Mucosa of rectum (tissue), 2 donors: ENCODE results near the gene TYRO3.
"Not testable (repeated sequence)": the region's sequence is repeated elsewhere in the genome, so short reads cannot be mapped to it uniquely, and the experiment has no call there.

Experiments used
- H3K27ac ChIP-seq, 2 donors: one replicate each; pipeline ENCODE4 v1.7.0; 2013; ENCODE audit warnings: inconsistent platforms in 2 of 2, low read depth in 2 of 2, low read length in 2 of 2
- H3K27me3 ChIP-seq, 2 donors: one replicate each; pipeline ENCODE4 v1.7.0; 2013; ENCODE audit warnings: low read length in 2 of 2; ENCODE audit not compliant: control insufficient read depth in 2 of 2, insufficient read depth in 2 of 2
- H3K36me3 ChIP-seq, 2 donors: one replicate each; pipeline ENCODE4 v1.7.0; 2013; ENCODE audit warnings: low read length in 2 of 2; ENCODE audit not compliant: control insufficient read depth in 2 of 2, insufficient read depth in 2 of 2
- H3K4me1 ChIP-seq, 2 donors: one replicate each; pipeline ENCODE4 v1.7.0; 2013; ENCODE audit warnings: low read length in 2 of 2, mild to moderate bottlenecking in 1 of 2; ENCODE audit not compliant: control insufficient read depth in 2 of 2, insufficient read depth in 2 of 2
- H3K4me3 ChIP-seq, 2 donors: one replicate each; pipeline ENCODE4 v1.7.0; 2013; ENCODE audit warnings: low read length in 2 of 2
- H3K9ac ChIP-seq, 2 donors: one replicate each; pipeline ENCODE4 v1.7.0; 2013; ENCODE audit warnings: low read length in 2 of 2, low read depth in 1 of 2, mild to moderate bottlenecking in 1 of 2
- H3K9me3 ChIP-seq, 2 donors: one replicate each; pipeline ENCODE4 v1.7.0; 2013; ENCODE audit warnings: low read length in 2 of 2; ENCODE audit not compliant: control insufficient read depth in 2 of 2
- donor health status: healthy.
- donor health status: Normal muscosa, but diverticular disease.

The TYRO3 gene

GRCh38 chr15:41562784-41563198, 3.8 kb downstream of the TYRO3 start:
- Histone ChIP-seq H3K4me1 (peaks cover 8 to 15% of the 10 kb centered on the region in 2 donors), H3K9me3 (no peaks in the 10 kb centered on the region), H3K9ac (no peak overlapping the region), H3K36me3 (no peaks in the 10 kb centered on the region), H3K27ac (no peak overlapping the region), H3K4me3 (no peak overlapping the region), H3K27me3 (peaks cover 4 to 9% of the 10 kb centered on the region in 2 donors)

GRCh38 chr15:41564286-41564959, 5.4 kb downstream of the TYRO3 start:
- Histone ChIP-seq H3K36me3 (no peaks in the 10 kb centered on the region), H3K4me3 (no peak overlapping the region), H3K27me3 (peaks cover 4 to 9% of the 10 kb centered on the region in 2 donors), H3K9me3 (no peaks in the 10 kb centered on the region), H3K27ac (no peak overlapping the region), H3K9ac (no peak overlapping the region), H3K4me1 (peaks cover 4 to 7% of the 10 kb centered on the region in 2 donors)

- no peak overlapping the region for H3K9ac ChIP-seq
- no peak overlapping the region for H3K4me3 ChIP-seq
- H3K4me1 ChIP-seq, result peaks cover 0 to 1% of the 10 kb centered on the region in 2 donors
- H3K27me3 ChIP-seq, result peaks cover 4% of the 10 kb centered on the region in 2 donors
- H3K36me3 ChIP-seq, result no peaks in the 10 kb centered on the region
- H3K27ac ChIP-seq, result no peak overlapping the region
- H3K9me3 ChIP-seq, result no peaks in the 10 kb centered on the region
These were observed 6.0 kb downstream of the TYRO3 start for GRCh38 chr15:41564960-41565502.

- Histone ChIP-seq H3K4me1 (no peaks in the 10 kb centered on the region), H3K9ac (no peak overlapping the region), H3K27ac (no peak overlapping the region)
These were observed 6.7 kb downstream of the TYRO3 start for GRCh38 chr15:41565702-41566101.

GRCh38 chr15:41566121-41566885, 7.3 kb downstream of the TYRO3 start:
- Histone ChIP-seq H3K27ac (no peak overlapping the region), H3K4me3 (no peak overlapping the region), H3K9ac (no peak overlapping the region), H3K36me3 (no peaks in the 10 kb centered on the region), H3K4me1 (no peaks in the 10 kb centered on the region), H3K9me3 (no peaks in the 10 kb centered on the region), H3K27me3 (no peaks in the 10 kb centered on the region)

More at GRCh38 chr15:41565702-41566101, 6.7 kb downstream of the TYRO3 start:
- no peaks in the 10 kb centered on the region for H3K36me3 ChIP-seq
- no peaks in the 10 kb centered on the region for H3K9me3 ChIP-seq
- peaks cover 0 to 3% of the 10 kb centered on the region in 2 donors for H3K27me3 ChIP-seq
- H3K4me3 ChIP-seq, result no peak overlapping the region

GRCh38 chr15:41567261-41567660, 8.2 kb downstream of the TYRO3 start:
- no peaks in the 10 kb centered on the region for H3K4me1 ChIP-seq
- no peaks in the 10 kb centered on the region for H3K9me3 ChIP-seq
- no peaks in the 10 kb centered on the region for H3K36me3 ChIP-seq
- no peaks in the 10 kb centered on the region for H3K27me3 ChIP-seq
- no peak overlapping the region for H3K4me3 ChIP-seq
- no peak overlapping the region for H3K27ac ChIP-seq
- no peak overlapping the region for H3K9ac ChIP-seq

GRCh38 chr15:41567862-41568261, 8.8 kb downstream of the TYRO3 start:
- no peak overlapping the region for H3K9ac ChIP-seq

GRCh38 chr15:41568350-41569017, 9.5 kb downstream of the TYRO3 start:
- Histone ChIP-seq H3K27me3 (no peaks in the 10 kb centered on the region), H3K36me3 (no peaks in the 10 kb centered on the region), H3K4me3 (no peak overlapping the region), H3K27ac (no peak overlapping the region), H3K4me1 (no peaks in the 10 kb centered on the region), H3K9me3 (no peaks in the 10 kb centered on the region), H3K9ac (no peak overlapping the region)

More at GRCh38 chr15:41567862-41568261, 8.8 kb downstream of the TYRO3 start:
- Histone ChIP-seq H3K4me3 (no peak overlapping the region), H3K4me1 (no peaks in the 10 kb centered on the region), H3K36me3 (no peaks in the 10 kb centered on the region), H3K27me3 (no peaks in the 10 kb centered on the region), H3K27ac (no peak overlapping the region), H3K9me3 (no peaks in the 10 kb centered on the region)

GRCh38 chr15:41569232-41569631, 10.2 kb downstream of the TYRO3 start:
- not testable (repeated sequence) for H3K27me3 ChIP-seq, H3K4me1 ChIP-seq, H3K4me3 ChIP-seq, H3K9me3 ChIP-seq, H3K9ac ChIP-seq, H3K27ac ChIP-seq, H3K36me3 ChIP-seq

GRCh38 chr15:41570764-41571163, 11.8 kb downstream of the TYRO3 start:
- Histone ChIP-seq H3K27me3 (no peaks in the 10 kb centered on the region), H3K9me3 (no peaks in the 10 kb centered on the region), H3K27ac (no peak overlapping the region), H3K4me3 (no peak overlapping the region), H3K4me1 (no peaks in the 10 kb centered on the region), H3K9ac (no peak overlapping the region), H3K36me3 (no peaks in the 10 kb centered on the region)
